Stimulated activated CD8-positive, alpha-beta memory T cell treated with anti-CD3 and anti-CD28 coated beads, Interleukin-7, amount 100 ng/mL, for 24 hours (primary cell): ENCODE measurements around the gene MAMDC2.

ENCODE experiments used
- DNase-seq: peaks from one replicate; pipeline ENCODE4 v3.0.0-alpha.2; 2020; ENCODE audit warnings: low read depth

Gene MAMDC2

GRCh38 chr9:70065572-70065971 is 21.9 kb downstream of the MAMDC2 start:
- no peak for DNase-seq

- DNase-seq, result no peak
Measured at GRCh38 chr9:70066418-70066817, 22.8 kb downstream of the MAMDC2 start.

- DNase-seq, result no peak
Measured at GRCh38 chr9:70066874-70067273, 23.2 kb downstream of the MAMDC2 start.

- no peak for DNase-seq
Measured at GRCh38 chr9:70069704-70070103, 26.1 kb downstream of the MAMDC2 start.

GRCh38 chr9:70073193-70073592 is 29.5 kb downstream of the MAMDC2 start:
- DNase-seq, result no peak

- no peak for DNase-seq
Measured at GRCh38 chr9:70073756-70074155, 30.1 kb downstream of the MAMDC2 start.

GRCh38 chr9:70076678-70077077 is 33.0 kb downstream of the MAMDC2 start:
- no peak for DNase-seq

- DNase-seq, result no peak
Measured at GRCh38 chr9:70079417-70080037, 35.9 kb downstream of the MAMDC2 start.

GRCh38 chr9:70080481-70081119 is 37.0 kb downstream of the MAMDC2 start:
- DNase-seq, result no peak

- no peak for DNase-seq
Measured at GRCh38 chr9:70081120-70081495, 37.5 kb downstream of the MAMDC2 start.

- DNase-seq, result no peak
Measured at GRCh38 chr9:70083429-70083828, 39.8 kb downstream of the MAMDC2 start.

- DNase-seq, result no peak
Measured at GRCh38 chr9:70085241-70085640, 41.6 kb downstream of the MAMDC2 start.

GRCh38 chr9:70091103-70091502 is 47.5 kb downstream of the MAMDC2 start:
- DNase-seq, result no peak

GRCh38 chr9:70091572-70091971 is 47.9 kb downstream of the MAMDC2 start:
- DNase-seq, result no peak

- DNase-seq, result no peak
Measured at GRCh38 chr9:70092190-70092589, 48.5 kb downstream of the MAMDC2 start.

- no peak for DNase-seq
Measured at GRCh38 chr9:70093095-70093494, 49.4 kb downstream of the MAMDC2 start.

- no peak for DNase-seq
Measured at GRCh38 chr9:70093944-70094343, 50.3 kb downstream of the MAMDC2 start.

GRCh38 chr9:70094747-70095146 is 51.1 kb downstream of the MAMDC2 start:
- no peak for DNase-seq

GRCh38 chr9:70097187-70097586 is 53.5 kb downstream of the MAMDC2 start:
- DNase-seq, result no peak

GRCh38 chr9:70100362-70100761 is 56.7 kb downstream of the MAMDC2 start:
- DNase-seq, result no peak

GRCh38 chr9:70101265-70101664 is 57.6 kb downstream of the MAMDC2 start:
- DNase-seq, result no peak

- no peak for DNase-seq
Measured at GRCh38 chr9:70105147-70105546, 61.5 kb downstream of the MAMDC2 start.

GRCh38 chr9:70106571-70106970 is 62.9 kb downstream of the MAMDC2 start:
- DNase-seq, result no peak

- DNase-seq, result no peak
Measured at GRCh38 chr9:70107558-70107957, 63.9 kb downstream of the MAMDC2 start.
